HepG2 (cell line): Measurements from ENCODE around the gene KCNK7. TPM values are rescaled to one million over a fixed set of nuclear protein-coding genes. Genes with fewer than 3 reads are reported as not detected.

Experiments used
- ATF6 ChIP-seq: sonication (generic); formaldehyde crosslinking; conservative IDR thresholded peaks from 2 replicates; pipeline ENCODE4 v1.4.0; 2020; ENCODE audit warnings: missing genetic modification reagents
- EP300 ChIP-seq, 3 experiments: sonication (generic) in 1 of 3; formaldehyde crosslinking in 1 of 3; IDR thresholded peaks; 2 replicates each; pipeline versions ENCODE4 v1.5.1 to v1.6.1; 2011 to 2020; ENCODE audit warnings: low read depth in 2 of 3, low read length in 2 of 3, borderline replicate concordance in 1 of 3, improper control_type of control experiment in 1 of 3, mild to moderate bottlenecking in 1 of 3, missing genetic modification reagents in 1 of 3, moderate library complexity in 1 of 3
- HDAC2 ChIP-seq: sonication (generic); formaldehyde crosslinking; IDR thresholded peaks from 2 replicates; pipeline ENCODE4 v1.4.0; 2020; ENCODE audit warnings: missing genetic modification reagents
- HOMEZ ChIP-seq: IDR thresholded peaks from 2 replicates; pipeline ENCODE4 v1.6.1; 2016; ENCODE audit warnings: low read depth
- NCOA5 ChIP-seq: sonication (generic); formaldehyde crosslinking; IDR thresholded peaks from 2 replicates; pipeline ENCODE4 v1.4.0; 2020; ENCODE audit warnings: missing genetic modification reagents
- PPARG ChIP-seq: conservative IDR thresholded peaks from 2 replicates; pipeline ENCODE4 v1.6.1; 2016; ENCODE audit warnings: missing biosample characterization, missing genetic modification reagents
- TRAFD1 ChIP-seq: sonication (generic); formaldehyde crosslinking; IDR thresholded peaks from 2 replicates; pipeline ENCODE4 v1.5.1; 2020; ENCODE audit warnings: missing genetic modification reagents, mild to moderate bottlenecking, borderline replicate concordance
- ZFAT ChIP-seq: sonication (generic); formaldehyde crosslinking; conservative IDR thresholded peaks from 2 replicates; pipeline ENCODE4 v1.8.1; 2023; ENCODE audit warnings: missing genetic modification reagents, inconsistent platforms
- ZKSCAN1 ChIP-seq: fragments of 150-350 bp; IDR thresholded peaks from 2 replicates; pipeline ENCODE4 v1.6.1; 2014; ENCODE audit warnings: low read length
- ZMYM4 ChIP-seq: sonication (generic); formaldehyde crosslinking; IDR thresholded peaks from 2 replicates; pipeline ENCODE4 v1.8.1; 2023; ENCODE audit warnings: mild to moderate bottlenecking, missing genetic modification reagents
- ZNF318 ChIP-seq: sonication (generic); formaldehyde crosslinking; IDR thresholded peaks from 2 replicates; pipeline ENCODE4 v1.4.0; 2020; ENCODE audit warnings: mild to moderate bottlenecking, missing genetic modification reagents
- ZNF496 ChIP-seq: sonication (generic); formaldehyde crosslinking; IDR thresholded peaks from 2 replicates; pipeline ENCODE4 v1.8.1; 2023; ENCODE audit warnings: mild to moderate bottlenecking, moderate library complexity, missing genetic modification reagents; ENCODE audit not compliant: insufficient replicate concordance
- ZNF780A ChIP-seq: sonication (generic); formaldehyde crosslinking; IDR thresholded peaks from 2 replicates; pipeline ENCODE4 v1.8.0; 2022; ENCODE audit warnings: mild to moderate bottlenecking, missing genetic modification reagents, moderate library complexity
- ZNF839 ChIP-seq: sonication (generic); formaldehyde crosslinking; IDR thresholded peaks from 2 replicates; pipeline ENCODE4 v1.4.0; 2020; ENCODE audit warnings: missing genetic modification reagents, mild to moderate bottlenecking, borderline replicate concordance
- polyA plus RNA-seq, 8 experiments: library from polyadenylated mRNA; depleted of rRNA in 3 of 8; stranded (reverse) in 7 of 8; unstranded in 1 of 8; fragments of >200 nt; fragmentation: Illumina TruSeq in 4 of 8; extraction: Trizol in 4 of 8; gene quantifications; 2 replicates each; pipeline versions ENCODE4 v1.2.1 to v1.2.3, GENCODE V29; 2011 to 2016; ENCODE audit warnings: low read depth in 4 of 8, missing spikeins in 1 of 8, mixed read lengths in 1 of 8; ENCODE audit not compliant: insufficient read depth in 1 of 8
- total RNA-seq, 5 experiments: library from RNA; depleted of rRNA; stranded (reverse); fragments of >200 nt; fragmentation: Illumina TruSeq; extraction: Trizol; gene quantifications; 2 replicates each; pipeline ENCODE4 v1.2.3, GENCODE V29; 2016; ENCODE audit warnings: low read depth in 1 of 5

KCNK7 gene
- total and polyA plus RNA-seq, 2 of the 13 experiments (the other 11 are each of a cell fraction or from before 2014, with no cell fraction given): 0.11 TPM; not detected in 1

- TF ChIP-seq ZNF318 (CRISPR knock-in tag): no peak
- TF ChIP-seq ATF6 (CRISPR knock-in tag): no peak
- peak; percentile 35; the same call in 1 of the 2 replicates for TF ChIP-seq HDAC2 (CRISPR knock-in tag)
- no peak for TF ChIP-seq ZNF839 (CRISPR knock-in tag)
- no peak for TF ChIP-seq HOMEZ
- no peak for TF ChIP-seq ZNF780A (CRISPR knock-in tag)
- TF ChIP-seq ZNF496 (CRISPR knock-in tag): no peak
- no peak for TF ChIP-seq ZMYM4 (CRISPR knock-in tag)
- TF ChIP-seq ZFAT: no peak
- TF ChIP-seq ZKSCAN1: no peak
- TF ChIP-seq PPARG (CRISPR knock-in tag): no peak
- no peak for TF ChIP-seq NCOA5 (CRISPR knock-in tag)
- TF ChIP-seq TRAFD1: no peak
- 0 out of 4 replicates have a peak, but pooled peaks of 1 of the 2 experiments have one; percentile 2 for TF ChIP-seq EP300 (IDR thresholded peaks at IDR 0.05; ENCODE audit: low read depth in 2 of 2, low read length in 2 of 2)
- TF ChIP-seq EP300 (CRISPR knock-in tag; IDR thresholded peaks at IDR 0.05; ENCODE audit: borderline replicate concordance): no peak
These were observed 18.5 kb downstream of the KCNK7 start (continued) for GRCh38 chr11:65576867-65577755.
